ENCODE results near the gene ZFAND3. TPM values are rescaled to one million over a fixed set of nuclear protein-coding genes. Genes with fewer than 3 reads are reported as not detected.

ZFAND3 gene
- total and polyA plus RNA-seq, 2 experiments from 2014 or later, result 16.9 to 28.2 TPM

DNA sequence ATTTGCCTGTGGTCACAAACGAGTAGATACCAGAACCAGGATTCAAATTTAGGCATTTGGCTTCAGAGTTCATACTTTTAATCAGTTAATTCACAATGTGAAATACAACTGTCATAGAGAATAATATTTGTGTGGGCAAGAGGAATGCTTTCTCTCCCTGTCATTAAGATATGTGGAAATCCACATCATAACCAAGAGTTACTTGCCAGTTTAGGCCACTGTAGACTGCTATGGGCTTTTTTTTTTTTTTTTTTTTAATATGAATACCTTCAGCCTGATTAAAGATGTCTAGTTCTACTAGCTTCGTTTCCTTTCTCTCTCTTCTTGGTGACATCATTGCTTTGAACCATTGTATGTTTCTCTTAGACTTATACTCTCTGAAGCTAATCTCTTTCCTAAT, 244.9 kb downstream of the ZFAND3 start (continued):
- TF ChIP-seq, protein P1, sequence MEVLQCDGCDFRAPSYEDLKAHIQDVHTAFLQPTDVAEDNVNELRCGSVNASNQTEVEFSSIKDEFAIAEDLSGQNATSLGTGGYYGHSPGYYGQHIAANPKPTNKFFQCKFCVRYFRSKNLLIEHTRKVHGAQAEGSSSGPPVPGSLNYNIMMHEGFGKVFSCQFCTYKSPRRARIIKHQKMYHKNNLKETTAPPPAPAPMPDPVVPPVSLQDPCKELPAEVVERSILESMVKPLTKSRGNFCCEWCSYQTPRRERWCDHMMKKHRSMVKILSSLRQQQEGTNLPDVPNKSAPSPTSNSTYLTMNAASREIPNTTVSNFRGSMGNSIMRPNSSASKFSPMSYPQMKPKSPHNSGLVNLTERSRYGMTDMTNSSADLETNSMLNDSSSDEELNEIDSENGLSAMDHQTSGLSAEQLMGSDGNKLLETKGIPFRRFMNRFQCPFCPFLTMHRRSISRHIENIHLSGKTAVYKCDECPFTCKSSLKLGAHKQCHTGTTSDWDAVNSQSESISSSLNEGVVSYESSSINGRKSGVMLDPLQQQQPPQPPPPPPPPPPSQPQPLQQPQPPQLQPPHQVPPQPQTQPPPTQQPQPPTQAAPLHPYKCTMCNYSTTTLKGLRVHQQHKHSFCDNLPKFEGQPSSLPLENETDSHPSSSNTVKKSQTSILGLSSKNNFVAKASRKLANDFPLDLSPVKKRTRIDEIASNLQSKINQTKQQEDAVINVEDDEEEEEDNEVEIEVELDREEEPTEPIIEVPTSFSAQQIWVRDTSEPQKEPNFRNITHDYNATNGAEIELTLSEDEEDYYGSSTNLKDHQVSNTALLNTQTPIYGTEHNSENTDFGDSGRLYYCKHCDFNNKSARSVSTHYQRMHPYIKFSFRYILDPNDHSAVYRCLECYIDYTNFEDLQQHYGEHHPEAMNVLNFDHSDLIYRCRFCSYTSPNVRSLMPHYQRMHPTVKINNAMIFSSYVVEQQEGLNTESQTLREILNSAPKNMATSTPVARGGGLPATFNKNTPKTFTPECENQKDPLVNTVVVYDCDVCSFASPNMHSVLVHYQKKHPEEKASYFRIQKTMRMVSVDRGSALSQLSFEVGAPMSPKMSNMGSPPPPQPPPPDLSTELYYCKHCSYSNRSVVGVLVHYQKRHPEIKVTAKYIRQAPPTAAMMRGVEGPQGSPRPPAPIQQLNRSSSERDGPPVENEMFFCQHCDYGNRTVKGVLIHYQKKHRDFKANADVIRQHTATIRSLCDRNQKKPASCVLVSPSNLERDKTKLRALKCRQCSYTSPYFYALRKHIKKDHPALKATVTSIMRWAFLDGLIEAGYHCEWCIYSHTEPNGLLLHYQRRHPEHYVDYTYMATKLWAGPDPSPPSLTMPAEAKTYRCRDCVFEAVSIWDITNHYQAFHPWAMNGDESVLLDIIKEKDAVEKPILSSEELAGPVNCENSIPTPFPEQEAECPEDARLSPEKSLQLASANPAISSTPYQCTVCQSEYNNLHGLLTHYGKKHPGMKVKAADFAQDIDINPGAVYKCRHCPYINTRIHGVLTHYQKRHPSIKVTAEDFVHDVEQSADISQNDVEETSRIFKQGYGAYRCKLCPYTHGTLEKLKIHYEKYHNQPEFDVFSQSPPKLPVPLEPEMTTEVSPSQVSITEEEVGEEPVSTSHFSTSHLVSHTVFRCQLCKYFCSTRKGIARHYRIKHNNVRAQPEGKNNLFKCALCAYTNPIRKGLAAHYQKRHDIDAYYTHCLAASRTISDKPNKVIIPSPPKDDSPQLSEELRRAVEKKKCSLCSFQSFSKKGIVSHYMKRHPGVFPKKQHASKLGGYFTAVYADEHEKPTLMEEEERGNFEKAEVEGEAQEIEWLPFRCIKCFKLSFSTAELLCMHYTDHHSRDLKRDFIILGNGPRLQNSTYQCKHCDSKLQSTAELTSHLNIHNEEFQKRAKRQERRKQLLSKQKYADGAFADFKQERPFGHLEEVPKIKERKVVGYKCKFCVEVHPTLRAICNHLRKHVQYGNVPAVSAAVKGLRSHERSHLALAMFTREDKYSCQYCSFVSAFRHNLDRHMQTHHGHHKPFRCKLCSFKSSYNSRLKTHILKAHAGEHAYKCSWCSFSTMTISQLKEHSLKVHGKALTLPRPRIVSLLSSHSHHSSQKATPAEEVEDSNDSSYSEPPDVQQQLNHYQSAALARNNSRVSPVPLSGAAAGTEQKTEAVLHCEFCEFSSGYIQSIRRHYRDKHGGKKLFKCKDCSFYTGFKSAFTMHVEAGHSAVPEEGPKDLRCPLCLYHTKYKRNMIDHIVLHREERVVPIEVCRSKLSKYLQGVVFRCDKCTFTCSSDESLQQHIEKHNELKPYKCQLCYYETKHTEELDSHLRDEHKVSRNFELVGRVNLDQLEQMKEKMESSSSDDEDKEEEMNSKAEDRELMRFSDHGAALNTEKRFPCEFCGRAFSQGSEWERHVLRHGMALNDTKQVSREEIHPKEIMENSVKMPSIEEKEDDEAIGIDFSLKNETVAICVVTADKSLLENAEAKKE (CRISPR knock-in tag; IDR thresholded peaks at IDR 0.05), result no peak
- no peak for TF ChIP-seq EZH2 (IDR thresholded peaks at IDR 0.05; ENCODE audit: low read depth, unreplicated experiment)
- no peak for TF ChIP-seq EZH2phosphoT487 (IDR thresholded peaks at IDR 0.05; ENCODE audit: unreplicated experiment)
- TF ChIP-seq, protein P2, sequence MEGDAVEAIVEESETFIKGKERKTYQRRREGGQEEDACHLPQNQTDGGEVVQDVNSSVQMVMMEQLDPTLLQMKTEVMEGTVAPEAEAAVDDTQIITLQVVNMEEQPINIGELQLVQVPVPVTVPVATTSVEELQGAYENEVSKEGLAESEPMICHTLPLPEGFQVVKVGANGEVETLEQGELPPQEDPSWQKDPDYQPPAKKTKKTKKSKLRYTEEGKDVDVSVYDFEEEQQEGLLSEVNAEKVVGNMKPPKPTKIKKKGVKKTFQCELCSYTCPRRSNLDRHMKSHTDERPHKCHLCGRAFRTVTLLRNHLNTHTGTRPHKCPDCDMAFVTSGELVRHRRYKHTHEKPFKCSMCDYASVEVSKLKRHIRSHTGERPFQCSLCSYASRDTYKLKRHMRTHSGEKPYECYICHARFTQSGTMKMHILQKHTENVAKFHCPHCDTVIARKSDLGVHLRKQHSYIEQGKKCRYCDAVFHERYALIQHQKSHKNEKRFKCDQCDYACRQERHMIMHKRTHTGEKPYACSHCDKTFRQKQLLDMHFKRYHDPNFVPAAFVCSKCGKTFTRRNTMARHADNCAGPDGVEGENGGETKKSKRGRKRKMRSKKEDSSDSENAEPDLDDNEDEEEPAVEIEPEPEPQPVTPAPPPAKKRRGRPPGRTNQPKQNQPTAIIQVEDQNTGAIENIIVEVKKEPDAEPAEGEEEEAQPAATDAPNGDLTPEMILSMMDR (conservative IDR thresholded peaks at IDR 0.05; ENCODE audit: low read depth in 2 of 2), result no peak
- no peak for TF ChIP-seq ZNF331 (CRISPR knock-in tag; IDR thresholded peaks at IDR 0.05; ENCODE audit: low read depth)

- Histone ChIP-seq H3K4me1 (ENCODE audit: insufficient read depth) (no peaks in the 10 kb centered on the region; the same call in 1 of the 2 replicates), H3F3A (replicated peaks; ENCODE audit: low read depth) (no peaks in the 10 kb centered on the region), H3K27me3 (ENCODE audit: insufficient read depth) (no peaks in the 10 kb centered on the region), H3K4me3 (no peak overlapping the region), H3K9me2 (ENCODE audit: insufficient read depth) (no peaks in the 10 kb centered on the region), H2AFZ (no peak overlapping the region), H3K4me2 (no peak overlapping the region), H3K27ac (ENCODE audit: low read depth) (no peak overlapping the region), H3K36me3 (ENCODE audit: insufficient read depth) (peaks cover 10% of the 10 kb centered on the region), H3K79me2 (replicated peaks; ENCODE audit: insufficient read depth) (no peaks in the 10 kb centered on the region), H4K20me1 (replicated peaks; ENCODE audit: insufficient read depth) (no peaks in the 10 kb centered on the region; the same call in 1 of the 2 replicates)
- H3K9me3 Mint-ChIP-seq, result no peaks in the 10 kb centered on the region
- H3K27ac Mint-ChIP-seq, result no peak overlapping the region
- no peak for DNase-seq (ENCODE audit: low spot score)
- H3K4me3 Mint-ChIP-seq, result no peak overlapping the region
- no peaks in the 10 kb centered on the region for H3K27me3 Mint-ChIP-seq (ENCODE audit: insufficient read depth, low read depth, poor library complexity)
- ATAC-seq, result no peak
- peaks cover 10% of the 10 kb centered on the region for H3K4me1 Mint-ChIP-seq
- peaks cover 8% of the 10 kb centered on the region; the same call in 2 of the 3 replicates for H3K36me3 Mint-ChIP-seq (ENCODE audit: low read depth)
- TF ChIP-seq NANOG (IDR thresholded peaks at IDR 0.05; ENCODE audit: borderline replicate concordance) (no peak), POLR2AphosphoS5 (IDR thresholded peaks at IDR 0.05; ENCODE audit: low read depth) (no peak)
- TF ChIP-seq, protein P1 (CRISPR knock-in tag; IDR thresholded peaks at IDR 0.05), result no peak
These were observed 246.3 kb downstream of the ZFAND3 start for GRCh38 chr6:38065734-38066305.

All from GM23338 (cell line).